Activated CD8-positive, alpha-beta memory T cell treated with anti-CD3 and anti-CD28 coated beads for 48 hours (primary cell): Measurements from ENCODE around the gene PTPRN2.
"Not testable (repeated sequence)": the region's sequence is repeated elsewhere in the genome, so short reads cannot be mapped to it uniquely, and the experiment has no call there.

Experiments used
- DNase-seq, 3 experiments: peaks; one replicate each; pipeline ENCODE4 v3.0.0-alpha.2; 2020; ENCODE audit warnings: low read depth in 2 of 3, low spot score in 2 of 3

The PTPRN2 gene

DNA sequence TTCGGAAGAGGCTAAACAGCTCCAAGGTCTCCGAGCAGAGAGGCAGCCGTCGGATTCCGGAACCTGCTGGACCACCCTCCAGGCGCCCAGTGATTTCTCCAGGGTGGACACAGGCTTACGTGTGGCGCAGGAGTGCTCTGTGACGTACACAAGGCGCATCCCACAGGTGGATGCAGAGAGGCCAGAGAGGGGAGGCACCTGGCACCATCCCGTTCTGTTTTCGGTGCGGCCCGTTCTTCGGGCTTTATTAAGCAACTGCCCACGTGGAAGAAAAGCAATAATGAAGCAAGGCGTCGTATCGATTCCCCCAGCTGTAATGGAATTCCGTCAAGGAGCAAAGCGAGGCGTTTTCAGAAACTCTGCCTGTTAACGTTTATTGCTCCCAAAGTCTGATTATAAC lies 163.6 kb downstream of the PTPRN2 start:
- DNase-seq: no peak

DNA sequence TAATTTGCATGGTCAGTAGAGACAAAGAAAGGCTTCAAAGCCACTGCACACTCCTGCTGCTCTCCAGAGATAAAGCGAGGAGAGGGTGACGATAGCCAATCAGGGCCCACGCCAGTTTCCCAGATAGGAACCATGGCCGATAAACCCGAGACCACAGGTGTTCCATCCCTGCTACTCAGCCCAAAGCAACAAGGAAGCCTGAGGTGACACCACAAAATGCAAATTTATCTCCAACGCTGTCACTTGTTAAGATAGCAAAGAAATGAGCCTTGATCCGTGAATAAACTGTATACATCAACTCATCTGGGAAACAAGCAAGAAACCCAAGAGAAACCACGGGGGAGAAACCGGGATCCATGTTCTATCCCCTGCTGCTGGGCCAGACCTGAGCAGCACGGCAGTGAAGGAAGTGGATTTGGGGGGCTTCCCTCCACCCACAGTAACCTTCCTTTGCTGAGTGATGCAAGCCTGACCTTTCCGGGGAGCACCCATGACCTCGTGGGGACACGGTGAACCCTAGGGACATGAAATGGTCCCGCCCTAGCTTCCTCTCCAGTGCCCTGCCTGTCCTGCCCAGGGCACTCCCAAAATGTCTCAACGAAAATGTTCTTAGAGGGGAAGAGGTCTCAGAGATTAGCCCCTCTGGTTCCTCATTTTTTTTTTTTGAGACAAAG lies 164.6 kb downstream of the PTPRN2 start:
- DNase-seq: no peak

DNA sequence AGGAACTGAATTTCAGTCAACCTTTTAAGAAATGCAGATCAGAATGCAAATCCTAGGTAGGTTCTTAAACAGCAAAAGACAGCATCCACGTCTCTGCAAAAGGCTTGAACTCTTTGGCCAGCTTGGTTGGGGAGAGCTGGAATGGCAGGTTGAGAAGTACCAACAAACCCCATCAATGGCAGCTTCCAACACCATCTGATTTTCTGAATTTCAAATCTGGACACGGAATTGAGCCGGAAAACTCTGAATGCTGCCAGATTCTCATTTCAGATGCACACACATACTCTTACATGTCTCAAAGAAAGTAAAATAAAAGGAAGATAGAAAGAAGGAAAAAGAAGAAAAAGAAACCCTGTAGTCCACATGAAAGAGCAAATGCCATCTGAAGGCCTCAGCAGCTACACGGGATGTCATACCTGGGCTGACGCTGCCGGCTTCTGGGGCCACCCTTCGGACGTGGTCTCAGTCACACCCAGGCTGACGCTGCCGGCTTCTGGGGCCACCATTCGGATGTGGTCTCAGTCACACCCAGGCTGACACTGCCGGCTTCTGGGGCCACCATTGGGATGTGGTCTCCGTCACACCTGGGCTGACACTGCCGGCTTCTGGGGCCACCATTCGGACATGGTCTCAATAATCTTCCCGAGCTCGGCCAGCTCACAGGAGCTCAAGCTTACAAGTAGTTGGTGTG lies 165.3 kb downstream of the PTPRN2 start:
- DNase-seq: no peak

DNA sequence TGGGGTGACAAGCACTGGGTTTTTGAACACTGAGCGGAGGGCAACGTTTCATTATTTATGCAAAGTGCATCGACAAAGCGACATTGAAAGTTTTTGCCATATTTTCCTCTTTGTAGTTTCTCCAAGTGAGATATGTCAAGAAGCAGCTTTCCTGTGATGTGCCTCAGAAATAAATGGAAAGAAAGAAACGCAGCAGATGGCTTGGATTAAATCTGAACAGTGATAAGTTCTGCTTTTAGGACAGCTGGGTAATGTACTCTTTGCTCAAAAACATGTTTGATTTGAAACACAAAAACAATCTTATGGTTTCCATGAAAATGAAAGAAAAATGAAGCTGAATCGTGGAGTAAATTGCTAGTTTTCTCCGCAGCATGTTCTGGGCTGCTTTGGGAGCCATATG lies 166.3 kb downstream of the PTPRN2 start:
- no peak for DNase-seq

DNA sequence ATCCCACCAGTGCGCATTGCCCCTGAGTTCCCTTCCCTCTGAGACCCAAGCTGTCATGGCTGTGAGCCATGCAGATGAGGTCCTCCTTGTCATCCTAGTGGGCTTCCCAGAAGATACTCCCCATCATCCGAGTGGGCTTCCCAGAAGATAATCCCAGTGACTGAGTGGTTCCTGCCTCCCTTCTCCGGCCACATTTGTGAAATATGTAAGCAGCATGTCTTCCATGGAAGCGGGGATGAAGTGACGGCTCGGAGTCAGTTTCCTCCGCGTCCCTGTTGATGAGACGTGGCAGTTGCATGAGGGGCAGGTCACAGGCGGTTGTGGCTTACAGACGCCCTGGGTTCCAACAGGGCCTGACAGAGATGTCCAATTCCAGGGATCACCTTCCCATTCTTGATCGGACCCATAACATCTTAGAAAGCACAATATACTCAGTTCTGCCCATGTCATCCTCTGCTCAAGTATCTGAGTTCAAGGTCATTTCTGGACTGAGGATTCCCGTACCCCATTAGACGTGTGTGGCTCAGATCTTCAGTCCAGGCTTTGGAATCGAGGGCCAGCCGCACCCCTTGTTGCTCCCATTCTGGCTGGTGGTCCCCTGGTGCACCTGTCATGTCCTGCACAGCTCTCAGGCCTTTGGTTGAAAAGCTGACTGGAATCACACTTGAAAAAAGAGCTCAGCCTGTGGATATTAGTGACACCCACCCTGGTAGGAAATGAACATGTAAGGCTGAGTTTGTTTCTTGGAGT lies 166.9 kb downstream of the PTPRN2 start:
- no peak for DNase-seq

DNA sequence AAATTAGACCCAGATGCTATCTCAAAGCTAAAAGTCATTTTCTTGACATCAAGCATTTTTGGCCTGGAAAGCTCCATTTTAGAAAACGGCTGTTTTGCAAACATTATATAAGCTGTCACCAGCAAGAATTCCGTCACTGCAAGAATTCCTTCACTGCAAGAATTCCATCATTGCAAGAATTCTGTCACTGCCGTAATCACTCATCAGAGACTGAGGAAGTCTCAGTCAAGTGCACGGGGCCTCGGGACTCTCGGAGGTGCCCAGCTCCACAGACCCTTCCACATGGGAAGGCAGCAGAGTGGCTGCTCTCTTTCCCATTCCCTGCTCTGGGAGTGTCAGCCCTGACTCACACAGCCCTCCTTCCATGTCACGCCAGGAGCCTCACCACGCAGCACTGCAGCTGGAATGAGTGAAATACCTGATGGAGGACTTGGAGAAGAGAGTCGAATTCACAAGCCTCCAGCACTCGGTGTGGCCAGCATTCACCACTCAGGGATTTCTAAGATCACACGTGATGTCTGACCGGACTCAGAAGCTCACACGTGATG lies 168.3 kb downstream of the PTPRN2 start:
- no peak for DNase-seq

DNA sequence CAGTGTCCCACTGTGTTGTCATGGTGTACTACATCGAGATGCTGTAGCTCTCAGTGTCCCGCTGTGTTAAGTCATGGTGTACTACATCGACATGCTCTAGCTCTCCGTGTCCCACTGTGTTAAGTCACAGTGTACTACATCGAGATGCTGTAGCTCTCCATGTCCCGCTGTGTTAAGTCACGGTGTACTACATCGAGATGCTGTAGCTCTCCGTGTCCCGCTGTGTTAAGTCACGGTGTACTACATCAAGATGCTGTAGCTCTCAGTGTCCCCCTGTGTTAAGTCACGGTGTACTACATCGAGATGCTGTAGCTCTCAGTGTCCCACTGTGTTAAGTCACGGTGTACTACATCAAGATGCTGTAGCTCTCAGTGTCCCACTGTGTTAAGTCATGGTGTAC lies 169.2 kb downstream of the PTPRN2 start:
- DNase-seq: not testable (repeated sequence)

DNA sequence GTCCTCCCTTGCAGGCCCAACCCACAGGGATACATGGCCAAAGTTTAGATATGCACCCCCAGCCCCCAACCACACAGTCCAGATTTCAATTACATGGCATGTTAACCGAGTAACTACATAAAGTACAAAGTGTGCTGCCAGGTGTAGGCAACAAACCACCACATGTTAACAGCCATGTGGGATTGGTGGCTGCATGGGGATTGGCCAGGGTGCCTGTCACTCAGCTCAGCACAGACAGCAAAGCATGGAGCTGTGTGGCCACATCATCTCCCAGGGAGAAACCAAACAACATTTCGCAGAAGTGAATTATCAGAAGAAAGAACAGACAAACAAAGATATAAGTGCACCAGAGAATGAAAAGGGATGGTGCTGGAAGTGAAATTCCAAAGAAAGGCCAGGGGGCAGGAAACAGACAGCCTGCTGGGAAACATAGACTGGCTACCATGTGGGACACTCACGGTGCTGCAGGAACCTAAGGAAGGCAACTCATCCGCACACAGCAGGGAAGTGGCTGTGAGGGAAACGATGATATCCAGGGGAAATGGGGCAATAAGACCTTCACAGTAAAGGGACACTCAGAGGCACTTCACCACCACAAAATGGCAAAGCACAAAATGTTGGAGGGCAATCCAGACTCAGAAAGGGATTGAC lies 171.2 kb downstream of the PTPRN2 start:
- DNase-seq: no peak

DNA sequence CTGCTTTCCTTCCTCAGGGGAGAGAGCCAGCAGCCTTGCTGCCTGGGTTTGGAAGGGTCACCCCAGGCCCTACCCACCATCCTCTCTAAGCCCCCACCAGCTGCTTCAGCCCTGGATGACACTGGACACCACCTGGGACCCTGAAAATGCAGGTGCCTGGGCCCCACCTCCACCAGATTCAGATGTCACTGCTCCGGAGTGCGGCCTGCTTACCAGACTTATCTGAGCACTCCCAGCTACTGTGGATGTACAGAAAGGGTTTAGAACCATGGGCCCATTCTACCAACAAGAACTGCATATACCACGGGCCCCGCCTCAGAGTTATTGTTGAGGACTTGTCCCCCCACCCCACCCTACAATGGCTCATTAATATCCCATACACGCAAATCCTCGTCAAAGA lies 172.3 kb downstream of the PTPRN2 start:
- no peak for DNase-seq

DNA sequence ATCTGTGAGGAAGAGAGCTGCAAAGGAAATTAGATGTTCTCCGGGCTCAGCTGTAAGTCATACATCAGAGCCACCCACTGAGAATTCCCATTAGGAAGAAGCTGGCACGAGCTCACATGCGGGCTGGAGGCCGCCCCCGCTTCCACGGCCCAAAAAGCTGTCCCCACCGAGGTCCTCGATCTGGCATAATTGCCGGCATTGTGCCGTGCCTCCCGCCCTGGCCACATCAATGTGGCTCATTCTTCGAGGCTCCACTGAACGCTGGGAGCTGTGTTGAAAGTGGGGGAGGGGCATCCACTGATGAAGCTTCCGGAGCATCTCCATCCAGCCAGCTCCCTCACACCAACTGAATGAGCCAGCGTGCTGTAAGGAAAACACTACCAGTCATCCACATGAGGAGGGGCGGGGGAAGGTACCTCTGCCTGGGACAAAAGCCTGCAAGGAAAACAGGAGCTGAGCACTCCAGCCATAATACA lies 173.1 kb downstream of the PTPRN2 start:
- DNase-seq: no peak

DNA sequence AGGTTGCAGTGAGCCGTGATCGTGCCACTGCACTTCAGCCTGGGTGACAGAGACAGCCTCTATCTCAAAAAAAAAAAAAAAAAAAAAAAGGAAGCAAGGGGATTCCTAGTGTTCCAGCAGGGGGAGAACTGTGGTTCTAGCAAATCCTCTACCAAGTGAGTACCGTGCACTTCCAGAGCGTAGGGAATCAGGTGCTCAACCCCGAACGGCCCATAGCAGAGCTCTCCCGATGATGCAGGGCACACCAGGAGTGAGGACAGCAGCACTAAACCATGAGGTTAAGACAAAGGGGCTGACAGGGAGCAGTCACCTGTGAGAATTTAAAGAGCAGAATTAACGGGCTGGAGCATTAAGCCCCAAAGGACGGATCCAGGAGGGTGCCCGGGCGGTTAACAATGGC lies 173.6 kb downstream of the PTPRN2 start:
- no peak for DNase-seq

DNA sequence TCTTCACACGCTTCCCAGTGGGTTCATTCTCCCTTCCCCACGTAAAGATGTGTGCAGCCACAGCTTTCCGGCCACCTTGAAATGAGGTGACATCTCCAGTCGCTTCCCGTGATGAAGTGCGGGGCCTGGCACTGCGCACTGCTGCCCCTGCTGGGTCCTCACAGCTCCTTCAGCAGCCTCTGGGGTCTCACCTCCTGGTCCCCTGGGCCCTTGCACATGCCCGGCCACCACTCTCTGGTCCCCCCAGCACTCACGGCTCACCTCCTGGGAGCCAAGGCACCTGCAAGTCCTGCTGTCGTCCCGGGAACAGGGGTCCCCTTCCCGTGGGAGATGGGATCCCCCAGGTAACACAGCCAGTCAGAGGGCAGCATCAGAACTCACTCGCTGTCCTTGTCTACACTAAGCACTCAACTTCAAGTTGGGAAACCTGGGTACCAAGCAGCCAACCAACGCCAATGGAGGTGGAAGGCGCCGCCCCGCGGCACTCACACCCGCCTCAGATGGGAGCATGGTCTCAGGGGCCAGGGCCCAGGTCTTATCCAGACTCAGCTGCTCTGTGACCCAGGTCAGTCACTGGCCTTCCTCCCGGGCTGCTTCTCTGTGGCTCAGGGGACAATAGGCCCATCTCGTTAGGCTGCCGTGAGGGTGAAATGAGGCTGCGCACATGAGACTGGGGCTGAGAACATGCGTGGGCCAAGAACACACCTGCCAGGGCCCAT lies 176.2 kb downstream of the PTPRN2 start:
- no peak for DNase-seq

DNA sequence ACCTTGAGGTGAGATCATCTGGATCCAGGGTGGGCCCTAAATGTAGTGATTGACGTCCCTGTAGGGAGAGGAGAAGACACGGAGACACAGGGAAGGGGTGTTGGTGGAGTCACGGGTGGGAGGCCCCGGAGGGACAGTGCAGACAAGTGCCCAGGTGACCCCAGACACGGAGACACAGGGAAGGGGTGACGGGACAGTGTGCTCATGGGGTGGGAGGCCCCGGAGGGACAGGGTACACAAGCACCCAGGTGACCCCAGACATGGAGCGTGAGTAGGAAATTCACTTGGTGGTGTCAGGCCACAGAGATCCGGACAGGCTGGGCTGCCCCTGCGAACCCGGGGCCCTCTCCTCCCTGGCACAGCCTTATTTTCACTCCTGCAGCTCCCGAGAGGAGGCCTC lies 176.9 kb downstream of the PTPRN2 start:
- no peak for DNase-seq

DNA sequence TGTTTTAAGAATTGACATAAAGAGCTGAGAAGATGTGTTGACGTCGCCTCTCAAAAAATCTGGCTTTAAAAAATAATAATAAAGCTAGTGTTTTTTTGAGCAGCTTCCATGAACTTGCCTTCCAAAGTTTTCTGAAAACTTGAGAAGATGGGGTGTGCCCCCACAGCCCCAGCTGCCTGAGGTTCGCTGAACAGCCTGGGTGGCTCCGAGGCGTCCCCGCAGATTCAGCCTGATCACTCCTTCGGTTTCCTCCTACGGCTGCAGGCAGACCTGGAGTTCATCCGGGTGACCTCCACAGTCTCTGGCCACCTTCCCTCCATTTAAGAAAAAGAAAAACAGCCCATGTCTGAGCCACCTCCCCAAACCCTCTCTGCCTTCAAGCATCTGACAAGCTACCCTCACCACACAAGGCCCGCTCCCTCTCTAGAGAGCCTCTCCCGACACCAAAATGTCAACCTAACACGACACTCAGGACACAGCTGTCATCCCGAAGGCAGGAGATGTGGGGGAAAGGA lies 177.8 kb downstream of the PTPRN2 start:
- DNase-seq: no peak

DNA sequence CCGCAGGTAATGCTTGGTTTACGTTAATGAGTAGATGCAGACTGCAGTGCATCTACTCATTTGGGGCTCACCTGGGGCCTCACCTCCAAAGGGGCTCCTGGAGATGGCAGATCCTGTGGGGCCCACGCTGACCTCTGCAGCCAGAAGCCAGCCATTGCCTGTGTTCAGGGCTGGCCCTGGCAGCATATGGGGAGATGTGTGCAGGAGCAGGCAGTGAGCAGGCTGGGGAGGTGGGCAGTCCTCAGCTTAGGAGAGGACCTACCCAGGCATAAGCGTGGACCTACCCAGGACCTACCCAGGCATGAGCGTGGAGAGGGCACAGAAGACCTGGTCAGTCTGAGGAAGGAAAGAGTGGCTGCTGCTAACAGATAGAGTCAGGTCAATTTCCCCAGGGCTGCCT lies 178.5 kb downstream of the PTPRN2 start:
- DNase-seq: no peak

DNA sequence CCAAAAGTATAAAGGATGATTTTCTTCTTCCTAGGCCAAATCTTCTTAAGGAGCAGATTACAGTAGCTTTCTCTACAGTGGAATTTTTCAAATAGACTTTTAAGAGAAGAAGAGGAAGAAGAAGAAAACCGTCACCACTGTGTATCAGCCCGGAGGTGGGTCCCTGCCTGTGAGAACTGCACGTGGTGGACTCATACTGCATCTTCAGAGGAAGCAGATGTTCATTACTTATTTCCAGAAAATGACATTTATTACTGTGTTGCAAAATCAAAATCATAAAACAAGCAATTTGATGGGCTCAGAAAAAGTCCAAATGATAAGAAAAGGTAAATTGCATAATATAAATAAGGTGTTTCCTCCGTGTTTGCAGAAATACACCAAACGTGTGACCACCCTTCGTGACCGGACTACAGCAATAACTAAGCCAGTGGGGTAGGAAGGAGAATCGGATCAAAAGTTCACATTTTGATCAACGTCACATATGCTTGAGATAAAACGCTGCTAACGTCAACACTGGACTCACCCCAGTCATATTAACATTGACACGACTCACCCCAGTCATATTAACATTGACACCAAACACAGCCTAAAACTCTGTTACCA lies 179.2 kb downstream of the PTPRN2 start:
- DNase-seq: no peak

DNA sequence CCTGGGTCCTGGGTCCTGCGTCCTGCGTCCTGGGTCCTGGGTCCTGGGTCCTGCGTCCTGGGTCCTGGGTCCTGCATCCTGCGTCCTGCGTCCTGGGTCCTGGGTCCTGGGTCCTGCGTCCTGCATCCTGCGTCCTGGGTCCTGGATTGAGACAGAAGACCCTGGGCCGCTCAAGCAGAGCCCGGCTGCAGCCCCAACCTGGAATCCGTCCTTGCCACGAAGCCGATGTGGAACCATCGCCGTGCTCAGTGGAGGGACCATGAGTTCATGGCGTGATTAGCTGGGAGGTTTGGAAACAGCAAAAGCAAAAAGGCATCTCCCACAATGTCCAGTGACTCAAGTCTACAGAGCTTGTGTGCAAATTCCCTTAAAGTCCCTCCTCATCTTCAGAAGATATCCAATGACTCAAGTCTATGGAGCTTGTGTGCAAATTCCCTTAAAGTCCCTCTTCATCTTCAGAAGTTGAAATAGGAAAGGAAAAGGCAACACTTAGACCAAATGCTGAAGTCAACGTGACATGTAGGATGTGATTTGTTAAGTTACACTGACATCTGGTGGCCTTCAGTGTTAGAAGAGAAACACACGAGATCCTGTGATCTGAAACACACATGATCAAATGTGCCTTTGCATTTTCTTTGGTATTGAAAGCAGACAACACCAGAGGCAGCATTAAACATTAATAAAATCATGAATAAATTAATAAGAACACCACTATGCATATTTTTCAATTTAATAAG lies 179.9 kb downstream of the PTPRN2 start:
- no peak for DNase-seq

DNA sequence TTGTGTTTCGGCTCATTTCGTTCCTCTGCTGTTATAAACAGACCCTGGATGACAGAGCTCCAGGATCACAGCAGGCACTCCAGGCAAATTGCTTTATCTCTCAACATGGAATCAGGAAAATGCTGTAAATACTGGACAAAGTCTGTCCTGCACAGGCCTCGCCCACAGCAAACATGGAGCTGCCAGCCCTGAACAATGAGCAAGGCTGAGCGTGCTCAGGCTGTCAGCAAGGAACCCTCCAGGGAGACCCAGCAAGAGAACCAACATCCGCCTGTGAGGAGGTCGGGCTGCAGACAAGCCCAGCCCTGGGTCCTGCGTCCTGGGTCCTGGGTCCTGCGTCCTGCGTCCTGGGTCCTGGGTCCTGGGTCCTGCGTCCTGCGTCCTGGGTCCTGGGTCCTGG lies 180.8 kb downstream of the PTPRN2 start:
- no peak for DNase-seq

DNA sequence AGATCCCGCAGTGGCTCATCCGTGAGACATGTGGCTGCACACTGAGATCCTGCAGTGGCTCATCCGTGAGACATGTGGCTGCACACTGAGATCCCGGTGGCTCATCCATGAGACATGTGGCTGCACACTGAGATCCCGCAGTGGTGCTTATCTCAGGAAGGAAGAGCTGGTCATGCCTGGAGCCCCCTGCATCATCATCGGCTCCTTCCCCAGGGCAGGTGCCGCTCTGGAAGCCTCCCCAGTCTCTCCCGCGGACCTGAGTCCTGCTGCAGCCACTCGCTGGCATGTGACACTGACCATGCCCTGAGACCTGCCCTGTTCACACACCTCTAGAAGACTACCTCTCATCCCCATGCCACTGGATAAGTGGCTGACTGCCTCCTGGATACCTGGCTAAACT lies 181.3 kb downstream of the PTPRN2 start:
- DNase-seq: no peak
